ENCODE data around the gene CCNL1. TPM values are rescaled to one million over a fixed set of nuclear protein-coding genes. Genes with fewer than 3 reads are reported as not detected.

Gene CCNL1
- total and polyA plus RNA-seq, 2 of the 8 experiments (the other 6 are each of a cell fraction or from before 2014, with no cell fraction given) = 64.5 to 68.6 TPM

DNA sequence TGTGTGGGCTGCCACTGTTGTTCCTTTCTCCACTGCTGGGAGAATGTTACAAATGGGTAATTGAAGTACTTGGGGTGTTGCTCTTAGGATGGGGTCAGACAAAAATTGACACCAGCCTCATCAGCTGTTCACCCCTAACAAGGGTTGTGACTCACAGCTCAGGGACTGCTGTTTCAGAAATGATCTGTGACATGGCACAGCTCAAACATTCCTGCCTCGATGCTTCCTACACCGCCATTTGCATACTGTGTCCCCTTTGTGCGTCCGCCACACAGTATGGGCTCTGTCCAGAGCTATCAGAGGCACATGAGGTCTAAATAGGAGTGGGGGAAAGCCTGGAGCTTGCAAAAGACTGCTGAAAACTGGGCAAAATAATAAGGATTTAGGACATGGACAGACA lies 43.9 kb downstream of the CCNL1 start:
- TF ChIP-seq GTF2F1 (IDR thresholded peaks at IDR 0.05; ENCODE audit: borderline replicate concordance, low read depth, low read length) (no peak), E2F6 (IDR thresholded peaks at IDR 0.05) (no peak), CHD1 (IDR thresholded peaks at IDR 0.05; ENCODE audit: low read depth, low read length) (no peak), HDAC6 (IDR thresholded peaks at IDR 0.05; ENCODE audit: low read depth, low read length) (no peak), CBX5 (IDR thresholded peaks at IDR 0.05; ENCODE audit: low read depth, low read length) (no peak), SP2 (IDR thresholded peaks at IDR 0.05; ENCODE audit: low read length) (no peak), EGR1 (IDR thresholded peaks at IDR 0.05; ENCODE audit: borderline replicate concordance, low read depth, low read length) (no peak), BRCA1 (IDR thresholded peaks at IDR 0.05; ENCODE audit: low read depth, low read length) (no peak), GABPA (IDR thresholded peaks at IDR 0.05; ENCODE audit: borderline replicate concordance, insufficient read depth, low read length) (no peak)
- ChIA-PET CTCF (ENCODE audit: partially characterized antibody) (interaction anchor here (1.0 to 56.4 kb wide), 6 partner anchors 13 to 964 kb away, joined by 3 to 1014 read pairs (median 4); no protein-coding TSS in a partner anchor), POLR2A (ENCODE audit: partially characterized antibody) (interaction anchor here (0.8 to 1.2 kb wide), 3 partner anchors 28 to 35 kb away, joined by 3 read pairs; no protein-coding TSS in a partner anchor)
- H2AK5ac ChIP-seq (ENCODE audit: low read depth, low read length) = no peak overlapping the region
- H3K27ac ChIP-seq (ENCODE audit: low read depth, low read length) = no peak overlapping the region
- no peak overlapping the region for H3K23ac ChIP-seq (ENCODE audit: insufficient read length)
- H3K4me2 ChIP-seq (ENCODE audit: insufficient read depth in 1 of 2, low read depth in 2 of 2, low read length in 2 of 2) = no peak overlapping the region
- peak overlapping the region; percentile 7 for H4K91ac ChIP-seq (replicated peaks; ENCODE audit: insufficient read length, low read length)
- no peaks in the 10 kb centered on the region for H3K36me3 ChIP-seq (ENCODE audit: control insufficient read depth in 2 of 4, insufficient read depth in 4 of 4, low read length in 3 of 4)
- DNase-seq (ENCODE audit: low read depth in 1 of 2, low spot score in 2 of 2) = no peak
- H3K79me1 ChIP-seq (ENCODE audit: low read depth, low read length) = no peaks in the 10 kb centered on the region
- H3K79me2 ChIP-seq (ENCODE audit: control insufficient read depth in 1 of 2, insufficient read depth in 2 of 2, low read length in 2 of 2) = no peaks in the 10 kb centered on the region
- H3K4me3 ChIP-seq (ENCODE audit: extremely low read depth in 1 of 4, insufficient read depth in 2 of 4, low read depth in 3 of 4, low read length in 4 of 4) = no peak overlapping the region
- no peaks in the 10 kb centered on the region; a peak in 1 of 7 replicates for H3K27me3 ChIP-seq (replicated peaks in 1 of 4; ENCODE audit: control insufficient read depth in 3 of 4, extremely low read depth in 1 of 4, insufficient read depth in 3 of 4, low read length in 3 of 4)
- WGBS, 2 experiments (ENCODE audit: extremely low coverage in 1 of 2, insufficient coverage in 1 of 2, insufficient read length in 1 of 2, insufficient replicate concordance in 2 of 2, low coverage in 1 of 2, low lambda C conversion rate in 2 of 2, missing lambda C conversion rate in 1 of 2) = 92% methylated on average over 4 of the region's 4 CpGs; no CpG with 5 or more reads in 1 of the 2 experiments
- H2BK5ac ChIP-seq (ENCODE audit: low read depth, low read length) = no peak overlapping the region
- no peak overlapping the region for H3K4ac ChIP-seq (replicated peaks; ENCODE audit: insufficient read length, low read depth, low read length)
- H2BK15ac ChIP-seq (ENCODE audit: low read length) = no peak overlapping the region
- H3K4me1 ChIP-seq (replicated peaks in 1 of 4; ENCODE audit: control insufficient read depth in 3 of 4, insufficient read depth in 4 of 4, low read length in 3 of 4) = no peaks in the 10 kb centered on the region; a peak in 1 of 7 replicates
- H2BK20ac ChIP-seq (ENCODE audit: low read length) = no peak overlapping the region
- no peak overlapping the region for H3K18ac ChIP-seq (ENCODE audit: extremely low read depth, low read length)
- no peak overlapping the region for H2BK12ac ChIP-seq (ENCODE audit: low read depth, low read length)
- H3K56ac ChIP-seq (replicated peaks; ENCODE audit: insufficient read length, low read depth, low read length) = no peak overlapping the region
- no peak overlapping the region; the same call in 1 of the 2 replicates for H4K8ac ChIP-seq (ENCODE audit: extremely low read depth, insufficient read depth, low read length)
- no peaks in the 10 kb centered on the region for H4K20me1 ChIP-seq (replicated peaks in 1 of 2; ENCODE audit: control insufficient read depth in 1 of 2, insufficient read depth in 2 of 2, low read length in 2 of 2)
- no peak overlapping the region for H3K9ac ChIP-seq (replicated peaks in 1 of 4; ENCODE audit: extremely low read depth in 1 of 4, low read depth in 3 of 4, low read length in 3 of 4)
- H3K9me3 ChIP-seq (ENCODE audit: insufficient read depth in 2 of 2, low read depth in 1 of 2, low read length in 1 of 2) = no peaks in the 10 kb centered on the region
- H2BK120ac ChIP-seq (replicated peaks; ENCODE audit: low read depth, low read length) = no peak overlapping the region
- no peak overlapping the region for H2AFZ ChIP-seq (ENCODE audit: low read length)
- no peaks in the 10 kb centered on the region for H3K23me2 ChIP-seq (ENCODE audit: low read depth, low read length)
- H3K14ac ChIP-seq (ENCODE audit: insufficient read length) = no peak overlapping the region
- no peak overlapping the region for H4K5ac ChIP-seq (ENCODE audit: insufficient read length, low read depth, low read length)
- FAIRE-seq = no peak
